Measurements from ENCODE around the gene SMIM3.
"Not testable (repeated sequence)": the region's sequence is repeated elsewhere in the genome, so short reads cannot be mapped to it uniquely, and the experiment has no call there.

SMIM3 gene

GRCh38 chr5:150778517-150779396 is at the start of gene SMIM3:
SMIM3 (plus strand) TSS chr5:150778757; CDS start chr5:150795441, 16,684 bp downstream.
- peak; percentile 29 for DNase-seq

- no peak for DNase-seq
These were observed 48.7 kb upstream of the SMIM3 start for GRCh38 chr5:150729859-150730258.

- no peak for DNase-seq
These were observed 46.8 kb upstream of the SMIM3 start for GRCh38 chr5:150731669-150732242.

- DNase-seq: no peak
These were observed 43.8 kb upstream of the SMIM3 start for GRCh38 chr5:150734579-150735384.

- DNase-seq: no peak
These were observed 39.7 kb upstream of the SMIM3 start for GRCh38 chr5:150738862-150739261.

- DNase-seq: no peak
These were observed 37.6 kb upstream of the SMIM3 start for GRCh38 chr5:150740992-150741391.

- DNase-seq: not testable (repeated sequence)
These were observed 36.0 kb upstream of the SMIM3 start for GRCh38 chr5:150742455-150743141.

GRCh38 chr5:150743142-150743488 is 35.4 kb upstream of the SMIM3 start:
- DNase-seq: not testable (repeated sequence)

- no peak for DNase-seq
These were observed 28.1 kb upstream of the SMIM3 start for GRCh38 chr5:150750469-150750868.

GRCh38 chr5:150751096-150751891 is 27.3 kb upstream of the SMIM3 start:
- no peak for DNase-seq

- no peak for DNase-seq
These were observed 25.1 kb upstream of the SMIM3 start for GRCh38 chr5:150753463-150753862.

GRCh38 chr5:150753863-150754262 is 24.7 kb upstream of the SMIM3 start:
- no peak for DNase-seq

- DNase-seq: no peak
These were observed 21.4 kb upstream of the SMIM3 start for GRCh38 chr5:150757087-150757649.

- DNase-seq: no peak
These were observed 20.4 kb upstream of the SMIM3 start for GRCh38 chr5:150758203-150758530.

- peak; percentile 95 for DNase-seq
These were observed 19.8 kb upstream of the SMIM3 start, which contains the start of gene DCTN4 for GRCh38 chr5:150758531-150759333. DCTN4 (minus strand) TSS chr5:150759017; CDS start chr5:150758993, 24 bp downstream.

GRCh38 chr5:150759334-150759583 is 19.3 kb upstream of the SMIM3 start:
- DNase-seq: no peak

GRCh38 chr5:150762211-150762610 is 16.3 kb upstream of the SMIM3 start:
- no peak for DNase-seq

- peak; percentile 36 for DNase-seq
These were observed 15.4 kb upstream of the SMIM3 start for GRCh38 chr5:150763023-150763769.

GRCh38 chr5:150764530-150764929 is 14.0 kb upstream of the SMIM3 start:
- no peak for DNase-seq

- DNase-seq: no peak
These were observed 13.4 kb upstream of the SMIM3 start for GRCh38 chr5:150765011-150765798.
